GM12878 (cell line): Measurements from ENCODE around the gene SPRING1. TPM values are rescaled to one million over a fixed set of nuclear protein-coding genes. Genes with fewer than 3 reads are reported as not detected.
A peak's percentile ranks its signal among the peaks of the same experiment; 100 is the strongest.

ENCODE experiments used
- ATAC-seq: fragments of 200-7000 bp; cut with Tn5 transposase; 3 replicates; pipeline ENCODE4 v1.9.1; 2020; ENCODE audit warnings: mild to moderate bottlenecking, moderate library complexity
- BruUV-seq: library from RNA; stranded (reverse); fragments of 400-500 nt; replicated peaks from 2 replicates; lab custom pipeline; 2021; lab: Mats Ljungman, UMichigan
- CTCF ChIA-PET: fragments of 300-600 bp; sonication (Branson Sonifier 250); formaldehyde crosslinking; extraction: SDS; loops from one replicate; lab custom pipeline; 2021; ENCODE audit warnings: inconsistent platforms; lab: Yijun Ruan, JAX
- POLR2A ChIA-PET: fragments of 350-600 bp; formaldehyde crosslinking; extraction: SDS; loops from one replicate; lab custom pipeline; 2021; ENCODE audit warnings: inconsistent platforms; lab: Charles Lee
- RAD21 ChIA-PET: fragments of 300-600 bp; sonication (Branson Sonifier 250); formaldehyde crosslinking; loops from one replicate; lab custom pipeline; 2023; ENCODE audit warnings: antibody characterized with exemption; ENCODE audit not compliant: unreplicated experiment; lab: Charles Lee
- SMC1A ChIA-PET: fragments of 300-600 bp; sonication (Branson Sonifier 250); formaldehyde crosslinking; loops from one replicate; lab custom pipeline; 2023; ENCODE audit not compliant: unreplicated experiment, uncharacterized antibody; lab: Charles Lee
- DNase-seq: peaks from one replicate; pipeline ENCODE4 v3.0.0-alpha.2; 2011; ENCODE audit warnings: low read depth, low spot score
- FAIRE-seq: peaks from 3 replicates; lab custom pipeline; 2011; peaks lifted over from hg19 to GRCh38; lab: Jason Lieb, UNC
- H2AFZ ChIP-seq: 2 replicates; pipeline ENCODE4 v1.6.0; 2011; ENCODE audit warnings: low read depth, low read length, control low read depth; ENCODE audit not compliant: control insufficient read depth
- H3K27ac ChIP-seq: 2 replicates; pipeline ENCODE4 v1.5.1; 2011; ENCODE audit warnings: control low read depth; ENCODE audit not compliant: control insufficient read depth, insufficient read depth
- H3K27me3 ChIP-seq, 2 experiments: replicated peaks in 1 of 2; 2 replicates each; pipeline versions ENCODE4 v1.6.0 to v1.6.1; 2011; ENCODE audit warnings: low read length in 1 of 2; ENCODE audit not compliant: control insufficient read depth in 2 of 2, insufficient read depth in 2 of 2
- H3K36me3 ChIP-seq, 2 experiments: 2 replicates each; pipeline ENCODE4 v1.5.1; 2011; ENCODE audit warnings: low read length in 1 of 2; ENCODE audit not compliant: control insufficient read depth in 2 of 2, insufficient read depth in 2 of 2
- H3K4me1 ChIP-seq: 2 replicates; pipeline ENCODE4 v1.6.1; 2011; ENCODE audit warnings: mild to moderate bottlenecking, low read length, moderate library complexity, mixed read lengths; ENCODE audit not compliant: control insufficient read depth, insufficient read depth
- H3K4me2 ChIP-seq: 2 replicates; pipeline ENCODE4 v1.6.0; 2011; ENCODE audit warnings: control low read depth; ENCODE audit not compliant: control insufficient read depth, insufficient read depth
- H3K4me3 ChIP-seq: fragments of 200-600 bp; sonication (generic); 2 replicates; pipeline ENCODE4 v1.5.1; 2016
- H3K79me2 ChIP-seq: 2 replicates; pipeline ENCODE4 v1.6.0; 2011; ENCODE audit warnings: low read length; ENCODE audit not compliant: control insufficient read depth, insufficient read depth
- H3K9ac ChIP-seq: 2 replicates; pipeline ENCODE4 v1.8.0; 2011; ENCODE audit warnings: low read length, control low read depth, mixed read lengths; ENCODE audit not compliant: control insufficient read depth, insufficient read depth
- H3K9me3 ChIP-seq: replicated peaks from 3 replicates; pipeline ENCODE4 v1.5.1; 2011; ENCODE audit warnings: mild to moderate bottlenecking, low read length; ENCODE audit not compliant: control insufficient read depth, insufficient read depth
- H4K20me1 ChIP-seq: 2 replicates; pipeline ENCODE4 v1.6.0; 2011; ENCODE audit not compliant: control insufficient read depth, insufficient read depth
- CBFB ChIP-seq: IDR thresholded peaks from 2 replicates; pipeline ENCODE4 v1.6.1; 2016; ENCODE audit warnings: antibody characterized with exemption, low read depth
- CTCF ChIP-seq, 3 experiments: IDR thresholded peaks in 2 of 3; conservative IDR thresholded peaks in 1 of 3; 2 replicates each; pipeline ENCODE4 v1.5.1; 2011; ENCODE audit warnings: low read depth in 3 of 3, low read length in 3 of 3, mild to moderate bottlenecking in 3 of 3, control low read depth in 2 of 3, moderate library complexity in 2 of 3, inconsistent platforms in 1 of 3, mixed read lengths in 1 of 3; ENCODE audit not compliant: control insufficient read depth in 2 of 3, insufficient read depth in 1 of 3; ENCODE audit errors: extremely low read depth in 1 of 3
- LARP7 ChIP-seq: fragments of 450-650 bp; IDR thresholded peaks from 2 replicates; pipeline ENCODE4 v1.6.1; 2017; ENCODE audit warnings: mild to moderate bottlenecking
- MLLT1 ChIP-seq: fragments of 450-650 bp; IDR thresholded peaks from 2 replicates; pipeline ENCODE4 v1.6.1; 2016; ENCODE audit warnings: mild to moderate bottlenecking
- PBX3 ChIP-seq: IDR thresholded peaks from 2 replicates; pipeline ENCODE4 v1.6.1; 2011; ENCODE audit warnings: mild to moderate bottlenecking, low read depth, low read length, moderate library complexity; ENCODE audit not compliant: insufficient replicate concordance
- RAD21 ChIP-seq: IDR thresholded peaks from 2 replicates; pipeline ENCODE4 v1.6.1; 2011; ENCODE audit warnings: mild to moderate bottlenecking, low read depth, low read length, moderate library complexity; ENCODE audit not compliant: insufficient read depth
- SMC3 ChIP-seq: IDR thresholded peaks from 2 replicates; pipeline ENCODE4 v1.6.1; 2011; ENCODE audit warnings: low read length, improper control_type of control experiment, borderline replicate concordance
- WGBS: methylation state at CpG from one replicate; pipeline ENCODE4 v1.1.6; 2016; ENCODE audit warnings: low lambda C conversion rate; ENCODE audit not compliant: insufficient replicate concordance, insufficient coverage; ENCODE audit errors: missing lambda C conversion rate; 5-methylcytosine and 5-hydroxymethylcytosine counted together
- in situ Hi-C: fragments of 300-500 bp; cut with MboI; formaldehyde crosslinking; loops from 9 replicates; pipeline ENCODE4 v1.14.3; 2018; ENCODE audit warnings: mixed read lengths
- intact Hi-C: fragments of 100-400 bp; cut with micrococcal nuclease; formaldehyde crosslinking; loops from one replicate; pipeline ENCODE4 v1.14.2; 2022; ENCODE audit not compliant: unreplicated experiment
- polyA plus RNA-seq, 11 experiments: library from polyadenylated mRNA; depleted of rRNA in 4 of 11; unstranded in 6 of 11; stranded (reverse) in 5 of 11; fragments of >200 nt; fragmentation: Nextera tagmentation in 4 of 11; fragmentation: Illumina TruSeq in 1 of 11; extraction: Ambion mirVana in 4 of 11; extraction: Trizol in 1 of 11; gene quantifications; 1 replicate in 1 of 11; 2 replicates in 10 of 11; pipeline versions ENCODE4 v1.2.1 to v1.2.3, GENCODE V29; 2011 to 2016; ENCODE audit warnings: inconsistent platforms in 2 of 11, missing spikeins in 2 of 11, low read depth in 1 of 11
- total RNA-seq, 4 experiments: library from RNA; depleted of rRNA in 3 of 4; stranded (reverse); fragments of >200 nt in 3 of 4; fragmentation: Illumina TruSeq in 1 of 4; extraction: Trizol in 1 of 4; gene quantifications; 2 replicates each; pipeline versions ENCODE4 v1.2.1 to v1.2.3, GENCODE V29; 2013 to 2021

Gene SPRING1
- total and polyA plus RNA-seq, 10 of the 15 experiments (the other 5 are each of a cell fraction or from before 2014, with no cell fraction given), result 2.5 to 25.7 (median 14.3) TPM

GRCh38 chr12:116697716-116698115 lies 40.2 kb downstream of the SPRING1 start:
- intact Hi-C loops, result loop anchor here (2.0 to 5.0 kb wide), 6 partner anchors 75 to 555 kb away; partner anchors contain the start of genes MAP1LC3B2 and MED13L
- no TSS peak for BruUV-seq
- CTCF ChIA-PET, result interaction anchor here (0.6 to 1.9 kb wide), 6 partner anchors 21 to 700 kb away, joined by 3 to 7 read pairs (median 4); no protein-coding TSS in a partner anchor

GRCh38 chr12:116697305-116697704 lies 40.6 kb downstream of the SPRING1 start:
- H3K4me3 ChIP-seq, result no peak overlapping the region
- TF ChIP-seq CTCF (IDR thresholded peaks at IDR 0.05 in 2 of 3, conservative IDR thresholded peaks at IDR 0.05 in 1 of 3; ENCODE audit: control insufficient read depth in 2 of 3, extremely low read depth in 1 of 3, insufficient read depth in 1 of 3, low read depth in 3 of 3, low read length in 3 of 3), result peak; percentile 31 to 51 (median 39); a peak in 4 of 6 replicates
- peak; percentile 36; the same call in 1 of the 2 replicates for TF ChIP-seq SMC3
- no peak for TF ChIP-seq LARP7
- TF ChIP-seq MLLT1, result no peak
- peak; percentile 78 for TF ChIP-seq RAD21
- TF ChIP-seq CBFB, result no peak
- TF ChIP-seq, all 136 proteins: peak for 3
- 64% methylated on average over 7 of the region's 7 CpGs for WGBS
- Histone ChIP-seq H2AFZ (no peak overlapping the region), H3K9me3 (no peaks in the 10 kb centered on the region), H3K27ac (no peak overlapping the region), H3K27me3 (peaks cover 6 to 19% of the 10 kb centered on the region in 2 experiments), H3K79me2 (no peaks in the 10 kb centered on the region), H3K4me1 (peaks cover 13% of the 10 kb centered on the region), H3K4me2 (no peak overlapping the region), H3K9ac (no peak overlapping the region), H3K36me3 (no peaks in the 10 kb centered on the region), H4K20me1 (no peaks in the 10 kb centered on the region)
- ATAC-seq (peak; percentile 85), FAIRE-seq (no peak), DNase-seq (no peak)
- CTCF ChIA-PET, result interaction anchor here (0.6 to 1.9 kb wide), 4 partner anchors 21 to 468 kb away, joined by 3 to 7 read pairs (median 4); no protein-coding TSS in a partner anchor
- SMC1A ChIA-PET, result interaction anchor here (2.1 kb wide), 1 partner anchor 557 kb away, joined by 5 read pairs; no protein-coding TSS in a partner anchor
- POLR2A ChIA-PET, result interaction anchor here (0.5 to 0.7 kb wide), 2 partner anchors 91 to 138 kb away, joined by 4 read pairs; no protein-coding TSS in a partner anchor
- no TSS peak for BruUV-seq
- intact Hi-C loops (loop anchor here (2.0 to 5.0 kb wide), 6 partner anchors 75 to 555 kb away; partner anchors contain the start of genes MAP1LC3B2 and MED13L), in situ Hi-C loops (no loop called here)
- RAD21 ChIA-PET, result interaction anchor here (0.7 kb wide), 1 partner anchor 97 kb away, joined by 3 read pairs; no protein-coding TSS in a partner anchor

More at GRCh38 chr12:116697716-116698115, 40.2 kb downstream of the SPRING1 start:
- Histone ChIP-seq H3K4me1 (peaks cover 13% of the 10 kb centered on the region), H3K79me2 (no peaks in the 10 kb centered on the region), H2AFZ (no peak overlapping the region), H3K27me3 (peaks cover 6 to 19% of the 10 kb centered on the region in 2 experiments), H3K4me3 (no peak overlapping the region), H3K9me3 (no peaks in the 10 kb centered on the region), H3K27ac (no peak overlapping the region), H3K9ac (no peak overlapping the region), H3K36me3 (no peaks in the 10 kb centered on the region), H4K20me1 (no peaks in the 10 kb centered on the region), H3K4me2 (no peak overlapping the region)
- no peak for DNase-seq
- SMC1A ChIA-PET, result interaction anchor here (0.9 to 2.1 kb wide), 3 partner anchors 18 to 557 kb away, joined by 3 to 5 read pairs (median 4); no protein-coding TSS in a partner anchor
- no peak; the same call in 2 of the 3 replicates for ATAC-seq
- RAD21 ChIA-PET, result interaction anchor here (0.7 to 0.9 kb wide), 3 partner anchors 12 to 700 kb away, joined by 3 read pairs; no protein-coding TSS in a partner anchor
- WGBS, result 66% methylated on average over 11 of the region's 11 CpGs
- no peak for TF ChIP-seq PBX3
- POLR2A ChIA-PET, result no interaction called here
- in situ Hi-C loops, result no loop called here
- no peak for FAIRE-seq
